ENCODE results near the gene MRTO4. TPM values are rescaled to one million over a fixed set of nuclear protein-coding genes. Genes with fewer than 3 reads are reported as not detected.
"Not testable (repeated sequence)": the region's sequence is repeated elsewhere in the genome, so short reads cannot be mapped to it uniquely, and the experiment has no call there.

Gene MRTO4
- total RNA-seq, 1 donor from 2014 or later: 14.8 TPM

DNA sequence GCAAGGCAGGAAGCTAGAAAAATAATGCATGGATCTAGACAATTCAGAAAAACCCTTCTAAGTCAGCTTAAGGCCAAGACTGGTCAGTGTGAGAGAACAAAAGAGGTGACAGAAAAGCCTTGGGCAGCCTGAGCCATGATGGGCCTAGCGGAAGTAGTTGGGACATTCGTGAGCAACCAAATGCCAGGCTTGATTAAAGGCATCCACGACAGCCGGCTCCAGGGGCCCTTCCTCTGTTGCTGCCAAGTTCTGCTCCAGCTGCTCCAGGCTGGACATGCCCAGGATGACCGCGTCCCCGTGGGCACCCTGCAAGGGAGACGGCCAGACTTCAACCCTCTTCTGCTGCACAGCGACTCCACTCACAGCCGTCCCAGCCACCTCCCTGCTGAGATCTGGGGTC is 52.5 kb downstream of the MRTO4 start:
- DNase-seq (ENCODE audit: low spot score); intact Hi-C loops (cut with DNase I): not testable (repeated sequence)

DNA sequence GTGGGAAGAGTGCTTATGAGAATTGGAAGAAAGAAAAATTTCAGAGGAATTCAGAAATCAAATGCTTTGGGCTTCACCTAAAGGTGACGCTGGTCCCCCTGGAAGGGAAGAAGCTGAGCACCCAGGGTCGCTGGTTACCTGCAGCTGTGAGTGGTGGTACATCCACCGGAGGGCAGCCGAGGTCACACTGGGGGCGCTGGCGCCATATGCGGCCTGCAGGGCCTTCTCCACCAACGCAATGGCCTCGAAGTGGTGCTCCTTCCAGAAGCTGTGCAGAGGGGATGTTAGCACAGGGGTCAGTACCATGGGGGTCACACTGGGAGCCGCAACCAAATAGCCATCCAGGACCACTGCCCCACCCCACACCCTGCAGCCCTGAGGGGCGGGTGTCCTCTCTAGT is 54.3 kb downstream of the MRTO4 start:
- no peak for DNase-seq (ENCODE audit: low spot score)
- intact Hi-C loops (cut with DNase I): no loop called here

DNA sequence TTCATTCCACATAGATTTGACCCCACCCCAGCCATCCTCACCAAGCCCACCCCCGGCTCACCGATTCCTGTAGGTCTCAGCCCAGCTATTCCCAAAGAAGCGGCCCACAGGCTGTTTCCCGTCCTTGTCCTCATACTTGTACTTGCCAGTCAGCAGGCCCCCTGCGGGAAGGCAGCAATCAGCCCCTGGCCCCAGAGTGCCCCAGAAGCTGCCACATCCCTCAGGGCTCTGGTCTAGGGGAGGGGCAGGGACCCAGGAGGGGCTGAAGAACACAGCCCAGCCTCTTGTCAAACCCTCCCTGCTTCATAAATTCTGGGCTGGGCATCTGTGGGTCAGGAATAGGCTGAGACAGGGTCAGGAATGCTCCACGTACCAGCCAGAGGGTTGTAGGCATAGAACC is 55.3 kb downstream of the MRTO4 start:
- intact Hi-C loops (cut with DNase I): no loop called here
- DNase-seq (ENCODE audit: low spot score): no peak

DNA sequence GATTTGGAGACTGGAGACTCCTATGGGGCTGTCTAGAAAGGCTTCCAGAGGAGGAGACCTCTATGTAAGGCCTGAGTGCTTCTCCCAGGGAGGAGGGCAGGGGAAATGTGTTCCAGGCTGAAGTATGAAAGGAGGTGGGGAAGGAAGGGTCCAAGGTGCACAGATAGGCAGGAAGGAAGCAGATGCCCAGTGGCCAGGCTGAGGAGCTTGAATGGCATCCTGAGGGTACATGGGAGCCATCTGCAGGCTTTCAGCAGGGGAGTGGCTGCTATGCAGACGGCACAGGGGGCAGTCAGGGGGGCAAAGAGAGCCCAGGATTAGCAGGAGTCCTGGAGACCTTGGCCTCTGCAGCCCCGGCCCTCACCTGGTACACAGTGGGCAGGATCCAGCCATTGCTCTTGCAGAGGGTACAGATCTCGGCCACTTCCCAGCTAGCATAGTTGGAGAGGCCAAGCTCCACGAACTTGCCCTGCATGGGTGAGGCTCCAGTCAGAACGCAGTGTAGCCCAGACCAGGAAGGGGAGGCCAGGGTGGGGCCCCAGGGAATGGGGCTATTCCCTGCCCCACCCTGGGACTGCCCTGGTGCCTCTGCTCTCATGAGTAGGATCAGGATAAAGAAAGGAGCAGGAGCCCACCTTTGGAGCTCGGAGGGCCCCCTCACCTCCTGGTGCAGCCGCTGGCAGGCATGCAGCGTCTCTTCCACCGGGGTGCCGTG is 56.3 kb downstream of the MRTO4 start:
- no peak for DNase-seq (ENCODE audit: low spot score)
- intact Hi-C loops (cut with DNase I): no loop called here

DNA sequence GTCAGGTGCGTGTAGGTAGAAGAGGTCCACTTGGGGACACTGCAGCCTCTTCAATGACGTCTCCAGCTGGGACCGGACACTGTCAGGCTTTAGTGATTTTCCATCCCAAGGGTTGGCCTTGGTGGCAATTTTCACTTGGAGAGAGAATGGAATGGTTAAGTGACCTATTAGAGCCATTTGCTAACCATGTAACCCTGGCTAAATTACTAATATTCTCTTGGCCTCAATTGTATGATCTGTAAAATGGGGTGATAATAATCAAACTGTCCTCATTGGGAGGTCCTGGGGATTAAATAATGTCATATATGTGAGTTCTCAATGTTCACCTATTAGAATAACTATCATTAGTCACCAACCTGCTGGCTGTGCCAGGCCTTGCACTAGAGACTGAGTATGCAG is 56.9 kb downstream of the MRTO4 start:
- intact Hi-C loops (cut with DNase I): no loop called here
- DNase-seq (ENCODE audit: low spot score): no peak

DNA sequence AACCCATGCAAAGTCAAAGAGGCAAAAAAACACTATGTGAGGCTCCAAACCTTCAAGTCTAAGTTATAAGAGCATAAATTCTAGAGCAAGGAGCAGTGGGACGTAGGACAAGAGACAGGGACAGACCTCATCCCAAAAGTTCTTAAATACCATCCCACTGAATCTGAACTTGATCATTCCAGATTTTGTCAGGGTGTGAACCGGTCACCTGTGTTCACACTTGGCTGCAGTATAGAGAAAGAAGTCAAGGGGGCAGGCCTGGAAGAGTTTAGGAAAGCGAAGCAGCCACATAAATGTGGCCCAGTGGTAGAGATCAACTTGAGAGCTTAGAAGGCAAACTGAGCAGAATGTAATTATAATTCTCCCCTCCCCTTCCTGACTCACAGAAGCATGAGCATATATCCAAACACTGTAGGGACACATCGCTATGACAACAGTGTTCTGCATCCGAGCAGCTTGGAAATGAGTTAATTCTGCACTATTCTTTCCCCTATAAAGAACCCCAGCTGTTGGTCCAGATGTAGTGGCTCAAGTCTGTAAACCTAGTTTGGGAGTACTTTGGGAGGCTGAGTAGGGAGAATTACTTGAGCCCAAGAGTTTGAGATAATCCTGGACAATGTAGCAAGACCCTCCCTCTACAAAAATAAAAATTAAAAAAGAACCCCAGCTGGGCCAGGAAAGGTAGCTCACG is 57.7 kb downstream of the MRTO4 start:
- intact Hi-C loops (cut with DNase I): no loop called here
- DNase-seq (ENCODE audit: low spot score): no peak

Other genes with a start within 250 kb of the MRTO4 start
- 95.7 TPM for gene UBR4, start 41.5 kb upstream of the MRTO4 start, total RNA-seq
- gene EMC1, start 281 bp upstream of the MRTO4 start, total RNA-seq: 28.6 TPM
- gene AKR7A3, start 37.0 kb downstream of the MRTO4 start, total RNA-seq: 0.32 TPM
- 33.5 TPM for gene AKR7A2, start 60.3 kb downstream of the MRTO4 start, total RNA-seq
- 7.5 TPM for gene SLC66A1, start 60.5 kb downstream of the MRTO4 start, total RNA-seq
- 213 TPM for gene CAPZB, start 233.7 kb downstream of the MRTO4 start, total RNA-seq

Data from cardiac septum (tissue), 1 donor.